GM20431 (cell line): ENCODE measurements around the gene TNP2.
"Not testable (repeated sequence)": the region's sequence is repeated elsewhere in the genome, so short reads cannot be mapped to it uniquely, and the experiment has no call there.

Source experiments
- in situ Hi-C: fragments of 300-500 bp; cut with MseI, MboI; formaldehyde crosslinking; loops from one replicate; pipeline ENCODE4 v1.15.0; 2020; ENCODE audit warnings: low sequenced_read_pairs; ENCODE audit not compliant: unreplicated experiment

TNP2 gene

DNA sequence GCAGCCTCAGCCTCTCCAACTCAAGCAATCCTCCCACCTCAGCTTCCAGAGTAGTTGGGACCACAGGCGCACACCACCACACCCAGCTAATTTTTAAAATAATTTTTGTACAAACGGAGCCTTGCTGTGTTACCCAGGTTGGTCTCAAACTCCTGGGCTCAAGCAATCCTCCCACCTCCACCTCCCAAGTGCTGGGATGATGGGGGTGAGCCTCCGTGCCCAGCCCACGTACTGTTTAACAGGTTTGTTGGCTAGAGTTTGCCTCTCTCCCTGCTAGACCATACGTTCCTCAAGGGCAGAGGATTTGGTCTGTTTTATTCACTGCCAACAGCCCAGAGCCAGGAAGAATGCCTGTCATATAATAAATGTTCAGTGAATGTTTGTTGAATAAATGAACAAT lies 39.7 kb downstream of the TNP2 start:
- in situ Hi-C loops: no loop called here

DNA sequence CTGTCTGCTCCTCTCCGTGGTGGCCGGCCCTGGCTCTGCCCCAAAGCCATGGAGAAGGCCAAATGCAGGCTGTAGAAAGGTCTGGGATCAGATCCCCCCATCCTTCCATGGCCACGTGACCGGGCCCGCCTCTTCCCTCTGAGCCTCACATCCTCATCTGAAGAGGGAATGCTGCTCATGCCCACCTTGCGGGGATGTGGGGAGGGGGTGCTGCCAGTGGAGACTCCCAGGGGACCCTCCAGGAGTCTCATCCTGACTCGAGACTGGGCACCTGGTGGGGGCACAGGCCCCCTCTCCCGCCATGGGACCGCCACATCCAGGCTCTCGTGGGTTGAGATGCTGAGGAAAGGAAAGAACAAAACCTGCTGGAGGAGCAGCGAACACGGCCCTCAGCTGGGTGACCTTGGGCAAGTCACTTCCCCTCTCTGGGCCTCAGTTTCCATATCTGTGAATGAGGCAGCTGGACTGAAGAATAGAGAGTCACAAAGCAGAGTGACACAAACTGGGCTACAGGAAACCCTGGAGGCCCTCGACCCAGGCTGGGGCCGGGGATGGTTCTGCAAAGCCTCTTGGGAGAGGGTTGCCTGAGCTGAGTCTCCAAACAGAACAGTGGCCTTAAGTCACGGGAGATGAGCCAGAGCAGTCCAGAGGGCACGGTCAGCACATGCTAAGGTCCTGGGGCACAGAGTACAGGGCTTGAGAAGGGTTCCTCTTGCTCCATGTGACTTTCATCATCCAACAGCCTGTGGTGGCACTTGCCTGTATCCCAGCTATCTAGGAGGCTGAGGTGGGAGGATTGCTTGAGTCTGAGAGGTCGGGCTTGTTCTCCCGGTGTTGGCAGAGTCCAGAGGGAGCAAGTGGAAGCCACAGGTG lies 43.2 kb downstream of the TNP2 start:
- in situ Hi-C loops: no loop called here

DNA sequence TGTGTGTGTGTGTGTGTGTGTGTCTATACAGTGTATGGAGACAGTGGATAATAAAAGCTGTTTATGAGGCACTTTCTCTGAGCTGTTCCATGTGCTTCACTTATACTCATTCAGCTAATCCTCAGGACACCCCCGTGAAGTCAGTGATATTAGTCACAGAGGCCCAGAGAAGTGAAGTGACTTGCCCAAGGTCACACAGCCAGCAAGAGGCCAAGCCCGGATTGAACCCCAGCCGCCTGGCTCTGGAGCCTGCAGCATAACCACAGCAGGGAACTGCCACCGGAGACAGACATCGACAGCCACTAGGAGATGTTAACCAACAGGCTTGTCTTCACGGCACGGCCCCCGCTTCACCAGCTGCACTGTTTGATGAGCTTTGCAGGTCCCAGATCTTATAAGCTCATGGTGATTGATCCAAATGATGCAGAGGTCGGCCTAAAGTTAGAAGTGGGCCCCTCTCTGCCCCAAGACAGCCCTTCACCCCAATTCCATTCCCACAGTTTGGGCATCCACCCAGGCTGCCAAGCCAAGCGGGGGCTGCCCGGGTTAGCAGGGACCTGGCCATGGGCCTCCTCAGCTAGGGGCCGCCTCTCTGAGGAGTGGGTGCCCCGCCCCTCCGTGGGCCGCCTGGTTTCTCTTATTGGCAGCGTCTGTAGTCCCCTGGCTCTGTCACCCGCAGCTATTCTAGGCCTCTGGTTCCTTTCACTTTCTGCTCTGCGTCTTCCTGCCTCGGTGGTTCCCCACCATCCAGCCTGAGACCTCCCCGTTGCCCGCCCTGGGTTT lies 44.0 kb downstream of the TNP2 start:
- in situ Hi-C loops: no loop called here

DNA sequence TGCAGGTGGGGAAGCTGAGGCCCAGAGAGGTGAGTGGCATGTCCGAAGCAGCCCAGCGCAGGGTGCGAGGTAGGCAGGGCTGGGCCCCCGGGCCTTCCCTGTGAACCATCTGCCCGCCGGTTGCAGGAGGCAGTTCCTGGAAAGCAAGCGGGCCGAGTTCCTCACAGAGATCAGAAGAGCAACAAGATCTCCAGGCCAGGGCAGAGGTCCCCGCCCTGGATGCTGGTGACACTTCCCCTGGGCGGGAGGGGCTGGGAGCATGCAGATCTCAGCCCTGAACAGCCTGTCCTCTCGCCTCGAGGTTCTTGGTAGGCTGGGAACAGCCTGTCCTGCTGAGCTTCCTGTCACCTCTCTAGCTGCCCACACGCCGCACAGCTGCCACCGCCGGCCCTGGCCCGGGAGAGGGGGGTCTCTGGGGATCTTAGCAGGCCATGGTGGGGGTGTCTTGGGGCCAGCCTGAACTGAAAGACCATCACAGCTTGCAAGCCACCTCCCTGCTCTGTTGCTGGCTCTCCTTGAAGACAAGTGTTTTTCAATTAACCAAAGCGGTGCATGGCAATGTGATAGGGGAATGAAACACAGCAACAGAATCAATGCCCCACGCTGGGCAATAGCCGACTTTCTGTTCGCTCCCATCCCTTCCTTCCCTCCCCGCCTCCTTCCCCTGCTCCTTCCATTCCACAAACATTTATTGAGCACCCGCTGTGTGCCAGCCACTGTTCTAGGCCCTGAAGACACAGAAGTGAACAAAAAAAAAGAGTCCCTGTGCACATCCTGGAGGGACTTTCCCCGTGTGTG lies 44.8 kb downstream of the TNP2 start:
- in situ Hi-C loops: no loop called here

DNA sequence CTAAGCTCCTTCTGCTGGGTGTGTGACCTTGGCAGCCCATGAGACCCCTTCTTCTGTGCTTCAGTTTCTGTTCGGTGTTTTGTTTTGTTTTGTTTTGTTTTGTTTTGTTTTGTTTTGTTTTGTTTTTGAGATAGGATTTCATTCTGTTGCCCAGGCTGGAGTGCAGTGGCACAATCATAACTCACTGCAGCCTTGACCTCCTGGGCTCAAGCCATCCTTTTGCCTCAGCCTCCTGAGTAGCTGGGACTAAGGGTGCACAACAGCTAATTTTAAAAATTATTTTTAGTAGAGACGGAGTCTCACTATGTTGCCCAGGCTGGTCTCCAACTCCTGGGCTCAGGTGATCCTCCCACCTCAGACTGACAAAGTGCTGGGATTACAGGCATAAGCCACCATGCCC lies 48.6 kb downstream of the TNP2 start:
- in situ Hi-C loops: not testable (repeated sequence)

GRCh38 chr16:11219178-11219577 lies 49.9 kb downstream of the TNP2 start:
- in situ Hi-C loops: no loop called here

GRCh38 chr16:11218604-11218962 lies 50.5 kb downstream of the TNP2 start:
- in situ Hi-C loops: no loop called here
